ENCODE results near the gene NECTIN4.

NECTIN4 gene

GRCh38 chr1:161021970-161022353 lies 67.4 kb downstream of the NECTIN4 start:
- H3K27ac ChIP-seq, result peak overlapping the region; percentile 90
- TF ChIP-seq ZFX (IDR thresholded peaks at IDR 0.05; ENCODE audit: borderline replicate concordance) (no peak), CTCF (IDR thresholded peaks at IDR 0.05) (no peak)

- H3K27ac ChIP-seq, result peak overlapping the region; percentile 90
- no peak for TF ChIP-seq ZFX (IDR thresholded peaks at IDR 0.05; ENCODE audit: borderline replicate concordance)
- TF ChIP-seq CTCF (IDR thresholded peaks at IDR 0.05), result no peak
These were observed 68.0 kb downstream of the NECTIN4 start for GRCh38 chr1:161021165-161021969.
